ENCODE results near the gene DHX40. TPM values are rescaled to one million over a fixed set of nuclear protein-coding genes. Genes with fewer than 3 reads are reported as not detected.
"Not testable (repeated sequence)": the region's sequence is repeated elsewhere in the genome, so short reads cannot be mapped to it uniquely, and the experiment has no call there.

The DHX40 gene
- total and polyA plus RNA-seq, 10 donors = 9.3 to 33.5 (median 25.4) TPM

DNA sequence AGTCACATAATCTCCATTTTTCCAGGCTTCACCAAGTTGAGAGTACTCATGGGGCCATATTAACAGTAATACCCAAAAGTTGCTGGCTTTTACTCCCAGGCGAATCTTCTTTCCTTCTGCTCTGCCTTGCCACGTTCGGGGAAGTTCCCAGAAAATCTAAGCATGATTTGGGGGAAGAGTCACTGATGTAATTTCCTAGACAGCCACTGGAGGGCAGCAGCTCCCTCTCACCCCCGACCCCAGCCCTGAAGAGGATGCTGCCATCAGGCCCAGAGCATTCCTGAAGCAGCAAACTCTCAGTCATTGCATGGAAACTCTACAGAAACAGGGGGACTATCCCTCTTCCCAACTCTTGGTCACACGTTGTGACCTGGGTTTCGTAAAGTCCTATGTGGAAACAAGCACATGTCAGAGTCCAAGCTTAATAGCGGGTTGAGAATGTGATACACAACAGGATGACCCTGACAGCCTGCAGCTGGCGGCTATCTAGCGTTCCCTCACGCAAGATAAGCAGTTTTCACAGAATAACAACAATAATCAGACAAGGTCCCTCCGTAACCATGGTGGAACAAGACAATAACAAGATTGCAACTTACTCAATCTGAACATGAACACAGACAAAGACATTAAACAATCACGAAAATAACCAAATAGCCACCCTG is 43.8 kb upstream of the DHX40 start:
- peak overlapping the region in 5 of 8 donors; percentile 17 to 53 (median 32) for H3K27ac ChIP-seq
- no peaks in the 10 kb centered on the region for H3K36me3 ChIP-seq
- peak; percentile 79 for DNase-seq
- no peak overlapping the region for H3K4me3 ChIP-seq
- intact Hi-C loops (cut with DNase I; ENCODE audit: low total_unique reads) = loop anchor here (10.0 kb wide), 1 partner anchor 207 kb away; no protein-coding TSS in a partner anchor
- 34 to 45% (median 42%) methylated on average over 12 of the region's 12 CpGs for WGBS, 5 donors
- TF ChIP-seq POLR2A (IDR thresholded peaks at IDR 0.05) = no peak
- peak in 1 of 3 donors; percentile 33 for TF ChIP-seq POLR2AphosphoS5 (IDR thresholded peaks at IDR 0.05)
- TF ChIP-seq, protein P1, sequence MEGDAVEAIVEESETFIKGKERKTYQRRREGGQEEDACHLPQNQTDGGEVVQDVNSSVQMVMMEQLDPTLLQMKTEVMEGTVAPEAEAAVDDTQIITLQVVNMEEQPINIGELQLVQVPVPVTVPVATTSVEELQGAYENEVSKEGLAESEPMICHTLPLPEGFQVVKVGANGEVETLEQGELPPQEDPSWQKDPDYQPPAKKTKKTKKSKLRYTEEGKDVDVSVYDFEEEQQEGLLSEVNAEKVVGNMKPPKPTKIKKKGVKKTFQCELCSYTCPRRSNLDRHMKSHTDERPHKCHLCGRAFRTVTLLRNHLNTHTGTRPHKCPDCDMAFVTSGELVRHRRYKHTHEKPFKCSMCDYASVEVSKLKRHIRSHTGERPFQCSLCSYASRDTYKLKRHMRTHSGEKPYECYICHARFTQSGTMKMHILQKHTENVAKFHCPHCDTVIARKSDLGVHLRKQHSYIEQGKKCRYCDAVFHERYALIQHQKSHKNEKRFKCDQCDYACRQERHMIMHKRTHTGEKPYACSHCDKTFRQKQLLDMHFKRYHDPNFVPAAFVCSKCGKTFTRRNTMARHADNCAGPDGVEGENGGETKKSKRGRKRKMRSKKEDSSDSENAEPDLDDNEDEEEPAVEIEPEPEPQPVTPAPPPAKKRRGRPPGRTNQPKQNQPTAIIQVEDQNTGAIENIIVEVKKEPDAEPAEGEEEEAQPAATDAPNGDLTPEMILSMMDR (IDR thresholded peaks at IDR 0.05 in 8 of 11, conservative IDR thresholded peaks at IDR 0.05 in 3 of 11) = peak; percentile 69 to 91 (median 88)
- peaks cover 4 to 9% (median 8%) of the 10 kb centered on the region in 6 donors for H3K4me1 ChIP-seq
- no peaks in the 10 kb centered on the region for H3K9me3 ChIP-seq
- H3K27me3 ChIP-seq (replicated peaks in 1 of 7) = no peaks in the 10 kb centered on the region

DNA sequence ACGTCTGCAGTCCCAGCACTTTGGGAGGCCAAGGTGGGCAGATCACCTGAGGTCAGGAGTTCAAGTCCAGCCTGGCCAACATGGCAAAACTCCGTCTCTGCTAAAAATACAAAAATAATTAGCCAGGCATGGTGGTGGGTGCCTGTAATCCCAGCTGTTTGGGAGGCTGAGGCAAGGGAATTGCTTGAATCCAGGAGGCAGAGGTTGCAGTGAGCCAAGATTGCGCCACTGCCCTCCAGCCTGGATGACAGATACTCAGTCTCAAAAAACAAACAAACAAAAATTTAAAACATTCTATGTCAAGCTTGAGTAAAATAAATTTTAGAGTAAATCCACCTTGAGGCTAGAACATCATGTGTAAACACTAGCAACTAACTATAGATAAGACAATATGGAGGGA is 40.5 kb upstream of the DHX40 start:
- H3K4me3 ChIP-seq; H3K4me1 ChIP-seq; H3K27me3 ChIP-seq (replicated peaks in 1 of 7); H3K9me3 ChIP-seq; H3K36me3 ChIP-seq; DNase-seq; H3K27ac ChIP-seq: not testable (repeated sequence)
- intact Hi-C loops (cut with DNase I; ENCODE audit: low total_unique reads) = loop anchor here (10.0 kb wide), 1 partner anchor 210 kb away; no protein-coding TSS in a partner anchor
- WGBS, 5 donors = 69 to 90% (median 82%) methylated on average over 3 of the region's 3 CpGs

DNA sequence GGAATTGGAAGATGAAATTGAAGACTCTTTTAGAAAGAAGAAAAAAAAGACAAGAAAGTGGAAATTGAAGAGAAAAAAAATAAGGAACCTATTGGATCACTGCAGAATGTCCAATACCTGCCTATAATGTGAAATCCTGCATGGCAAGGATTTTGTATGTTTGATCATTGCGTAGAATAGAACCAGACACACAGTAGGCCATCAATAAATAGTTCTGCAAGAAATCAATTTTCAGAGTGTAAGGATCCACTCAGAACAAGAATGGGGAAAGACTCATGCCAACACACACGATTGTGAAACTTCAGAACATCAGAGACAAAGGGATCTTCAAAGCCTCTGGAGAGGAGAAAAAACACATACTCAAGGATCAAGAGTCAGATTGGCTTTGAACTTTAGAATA is 39.7 kb upstream of the DHX40 start:
- intact Hi-C loops (cut with DNase I; ENCODE audit: low total_unique reads) = loop anchor here (10.0 kb wide), 1 partner anchor 211 kb away; no protein-coding TSS in a partner anchor
- TF ChIP-seq, protein P1 (IDR thresholded peaks at IDR 0.05 in 8 of 11, conservative IDR thresholded peaks at IDR 0.05 in 3 of 11) = no peak
- TF ChIP-seq POLR2AphosphoS5 (IDR thresholded peaks at IDR 0.05) (no peak), POLR2A (IDR thresholded peaks at IDR 0.05) (no peak)

DNA sequence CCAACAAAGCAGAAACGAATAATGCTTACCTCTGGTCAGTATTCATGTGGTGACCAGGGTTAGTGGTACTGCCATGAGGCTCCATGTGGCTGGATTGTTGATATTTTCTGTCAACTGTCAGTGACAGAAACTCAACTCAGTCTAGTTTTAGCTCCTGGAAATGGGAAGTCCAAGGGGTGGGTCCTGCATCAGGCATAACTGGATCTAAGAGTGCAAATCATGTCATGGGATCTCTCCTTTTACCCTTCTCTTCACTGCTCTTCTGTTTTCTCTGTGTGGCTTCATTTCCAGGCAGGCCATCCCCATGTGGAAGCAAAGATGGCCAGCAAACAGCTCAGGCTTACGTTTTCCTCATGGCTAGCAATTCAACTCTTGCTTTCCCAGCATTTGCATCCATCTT is 39.0 kb upstream of the DHX40 start:
- no peaks in the 10 kb centered on the region for H3K9me3 ChIP-seq
- no peak for TF ChIP-seq POLR2A (IDR thresholded peaks at IDR 0.05)
- TF ChIP-seq, protein P1 (IDR thresholded peaks at IDR 0.05 in 8 of 11, conservative IDR thresholded peaks at IDR 0.05 in 3 of 11) = no peak
- no peak for TF ChIP-seq POLR2AphosphoS5 (IDR thresholded peaks at IDR 0.05)
- no peak overlapping the region for H3K4me3 ChIP-seq
- no peak for DNase-seq
- H3K36me3 ChIP-seq = no peaks in the 10 kb centered on the region
- peaks cover 2 to 4% (median 4%) of the 10 kb centered on the region in 6 donors for H3K4me1 ChIP-seq
- no peak overlapping the region for H3K27ac ChIP-seq
- no peaks in the 10 kb centered on the region for H3K27me3 ChIP-seq (replicated peaks in 1 of 7)
- WGBS, 5 donors = 62 to 84% (median 69%) methylated on average over 2 of the region's 2 CpGs
- intact Hi-C loops (cut with DNase I; ENCODE audit: low total_unique reads) = loop anchor here (10.0 kb wide), 1 partner anchor 212 kb away; no protein-coding TSS in a partner anchor

More for the DNA sequence above, 39.7 kb upstream of the DHX40 start:
- 56 to 77% (median 71%) methylated on average over 2 of the region's 2 CpGs for WGBS, 5 donors
- Histone ChIP-seq H3K27me3 (replicated peaks in 1 of 7) (no peaks in the 10 kb centered on the region), H3K4me1 (peaks cover 4 to 9% (median 8%) of the 10 kb centered on the region in 6 donors), H3K4me3 (no peak overlapping the region), H3K36me3 (no peaks in the 10 kb centered on the region), H3K9me3 (no peaks in the 10 kb centered on the region), H3K27ac (no peak overlapping the region)
- no peak for DNase-seq
